ENCODE measurements around the gene SCAI.
"Not testable (repeated sequence)": the region's sequence is repeated elsewhere in the genome, so short reads cannot be mapped to it uniquely, and the experiment has no call there.

SCAI gene

GRCh38 chr9:125049212-125050049 is 93.9 kb downstream of the SCAI start:
- H3K27me3 ChIP-seq (ENCODE audit: control insufficient read depth, insufficient read depth, low read length): no peaks in the 10 kb centered on the region
- H3K9ac ChIP-seq (ENCODE audit: low read depth, low read length): no peak overlapping the region
- no peaks in the 10 kb centered on the region for H3K9me3 ChIP-seq (ENCODE audit: control insufficient read depth, insufficient read depth, low read length)
- no peaks in the 10 kb centered on the region for H3K4me1 ChIP-seq (ENCODE audit: control insufficient read depth, insufficient read depth, low read length)
- no peak overlapping the region for H3K4me3 ChIP-seq (ENCODE audit: low read depth, low read length)
- no peaks in the 10 kb centered on the region for H3K36me3 ChIP-seq (ENCODE audit: control insufficient read depth, insufficient read depth, low read length)

GRCh38 chr9:125043631-125044030 is 99.7 kb downstream of the SCAI start:
- Histone ChIP-seq H3K36me3 (ENCODE audit: control insufficient read depth, insufficient read depth, low read length) (no peaks in the 10 kb centered on the region), H3K4me1 (ENCODE audit: control insufficient read depth, insufficient read depth, low read length) (no peaks in the 10 kb centered on the region), H3K9ac (ENCODE audit: low read depth, low read length) (no peak overlapping the region), H3K4me3 (ENCODE audit: low read depth, low read length) (no peak overlapping the region), H3K27me3 (ENCODE audit: control insufficient read depth, insufficient read depth, low read length) (no peaks in the 10 kb centered on the region), H3K9me3 (ENCODE audit: control insufficient read depth, insufficient read depth, low read length) (no peaks in the 10 kb centered on the region)

- H3K9me3 ChIP-seq (ENCODE audit: control insufficient read depth, insufficient read depth, low read length): no peaks in the 10 kb centered on the region
- H3K9ac ChIP-seq (ENCODE audit: low read depth, low read length): no peak overlapping the region
Measured at GRCh38 chr9:125043148-125043547, 100.2 kb downstream of the SCAI start.

GRCh38 chr9:125038166-125038565 is 105.2 kb downstream of the SCAI start:
- Histone ChIP-seq H3K9ac (ENCODE audit: low read depth, low read length) (no peak overlapping the region), H3K27me3 (ENCODE audit: control insufficient read depth, insufficient read depth, low read length) (no peaks in the 10 kb centered on the region), H3K36me3 (ENCODE audit: control insufficient read depth, insufficient read depth, low read length) (no peaks in the 10 kb centered on the region), H3K9me3 (ENCODE audit: control insufficient read depth, insufficient read depth, low read length) (no peaks in the 10 kb centered on the region), H3K4me3 (ENCODE audit: low read depth, low read length) (no peak overlapping the region), H3K4me1 (ENCODE audit: control insufficient read depth, insufficient read depth, low read length) (no peaks in the 10 kb centered on the region)

More at GRCh38 chr9:125043148-125043547, 100.2 kb downstream of the SCAI start:
- Histone ChIP-seq H3K4me1 (ENCODE audit: control insufficient read depth, insufficient read depth, low read length) (no peaks in the 10 kb centered on the region), H3K27me3 (ENCODE audit: control insufficient read depth, insufficient read depth, low read length) (no peaks in the 10 kb centered on the region), H3K4me3 (ENCODE audit: low read depth, low read length) (no peak overlapping the region), H3K36me3 (ENCODE audit: control insufficient read depth, insufficient read depth, low read length) (no peaks in the 10 kb centered on the region)

- no peak overlapping the region for H3K9ac ChIP-seq (ENCODE audit: low read depth, low read length)
- H3K9me3 ChIP-seq (ENCODE audit: control insufficient read depth, insufficient read depth, low read length): no peaks in the 10 kb centered on the region
- H3K27me3 ChIP-seq (ENCODE audit: control insufficient read depth, insufficient read depth, low read length): no peaks in the 10 kb centered on the region
- H3K4me1 ChIP-seq (ENCODE audit: control insufficient read depth, insufficient read depth, low read length): no peaks in the 10 kb centered on the region
- no peaks in the 10 kb centered on the region for H3K36me3 ChIP-seq (ENCODE audit: control insufficient read depth, insufficient read depth, low read length)
- H3K4me3 ChIP-seq (ENCODE audit: low read depth, low read length): no peak overlapping the region
Measured at GRCh38 chr9:125028041-125028440, 115.3 kb downstream of the SCAI start.

GRCh38 chr9:125024917-125025316 is 118.4 kb downstream of the SCAI start:
- H3K4me1 ChIP-seq (ENCODE audit: control insufficient read depth, insufficient read depth, low read length): no peaks in the 10 kb centered on the region
- no peak overlapping the region for H3K9ac ChIP-seq (ENCODE audit: low read depth, low read length)
- no peaks in the 10 kb centered on the region for H3K9me3 ChIP-seq (ENCODE audit: control insufficient read depth, insufficient read depth, low read length)
- no peak overlapping the region for H3K4me3 ChIP-seq (ENCODE audit: low read depth, low read length)
- H3K27me3 ChIP-seq (ENCODE audit: control insufficient read depth, insufficient read depth, low read length): no peaks in the 10 kb centered on the region
- H3K36me3 ChIP-seq (ENCODE audit: control insufficient read depth, insufficient read depth, low read length): no peaks in the 10 kb centered on the region

- Histone ChIP-seq H3K4me1 (ENCODE audit: control insufficient read depth, insufficient read depth, low read length) (no peaks in the 10 kb centered on the region), H3K4me3 (ENCODE audit: low read depth, low read length) (no peak overlapping the region), H3K9me3 (ENCODE audit: control insufficient read depth, insufficient read depth, low read length) (no peaks in the 10 kb centered on the region), H3K9ac (ENCODE audit: low read depth, low read length) (no peak overlapping the region), H3K36me3 (ENCODE audit: control insufficient read depth, insufficient read depth, low read length) (no peaks in the 10 kb centered on the region), H3K27me3 (ENCODE audit: control insufficient read depth, insufficient read depth, low read length) (no peaks in the 10 kb centered on the region)
Measured at GRCh38 chr9:125021069-125021468, 122.3 kb downstream of the SCAI start.

- H3K9ac ChIP-seq (ENCODE audit: low read depth, low read length); H3K27me3 ChIP-seq (ENCODE audit: control insufficient read depth, insufficient read depth, low read length); H3K4me3 ChIP-seq (ENCODE audit: low read depth, low read length); H3K9me3 ChIP-seq (ENCODE audit: control insufficient read depth, insufficient read depth, low read length); H3K36me3 ChIP-seq (ENCODE audit: control insufficient read depth, insufficient read depth, low read length); H3K4me1 ChIP-seq (ENCODE audit: control insufficient read depth, insufficient read depth, low read length): not testable (repeated sequence)
Measured at GRCh38 chr9:125015655-125016054, 127.7 kb downstream of the SCAI start.

- H3K4me1 ChIP-seq (ENCODE audit: control insufficient read depth, insufficient read depth, low read length); H3K4me3 ChIP-seq (ENCODE audit: low read depth, low read length); H3K9ac ChIP-seq (ENCODE audit: low read depth, low read length); H3K27me3 ChIP-seq (ENCODE audit: control insufficient read depth, insufficient read depth, low read length); H3K9me3 ChIP-seq (ENCODE audit: control insufficient read depth, insufficient read depth, low read length); H3K36me3 ChIP-seq (ENCODE audit: control insufficient read depth, insufficient read depth, low read length): not testable (repeated sequence)
Measured at GRCh38 chr9:125012013-125012412, 131.3 kb downstream of the SCAI start.

GRCh38 chr9:125008599-125008998 is 134.7 kb downstream of the SCAI start:
- no peak overlapping the region for H3K4me3 ChIP-seq (ENCODE audit: low read depth, low read length)

GRCh38 chr9:125003332-125003731 is 140.0 kb downstream of the SCAI start:
- Histone ChIP-seq H3K4me3 (ENCODE audit: low read depth, low read length) (no peak overlapping the region), H3K4me1 (ENCODE audit: control insufficient read depth, insufficient read depth, low read length) (no peaks in the 10 kb centered on the region), H3K9ac (ENCODE audit: low read depth, low read length) (no peak overlapping the region), H3K27me3 (ENCODE audit: control insufficient read depth, insufficient read depth, low read length) (no peaks in the 10 kb centered on the region), H3K9me3 (ENCODE audit: control insufficient read depth, insufficient read depth, low read length) (no peaks in the 10 kb centered on the region), H3K36me3 (ENCODE audit: control insufficient read depth, insufficient read depth, low read length) (no peaks in the 10 kb centered on the region)

More at GRCh38 chr9:125008599-125008998, 134.7 kb downstream of the SCAI start:
- no peaks in the 10 kb centered on the region for H3K4me1 ChIP-seq (ENCODE audit: control insufficient read depth, insufficient read depth, low read length)
- H3K27me3 ChIP-seq (ENCODE audit: control insufficient read depth, insufficient read depth, low read length): no peaks in the 10 kb centered on the region
- H3K9ac ChIP-seq (ENCODE audit: low read depth, low read length): no peak overlapping the region
- H3K36me3 ChIP-seq (ENCODE audit: control insufficient read depth, insufficient read depth, low read length): no peaks in the 10 kb centered on the region
- H3K9me3 ChIP-seq (ENCODE audit: control insufficient read depth, insufficient read depth, low read length): no peaks in the 10 kb centered on the region

GRCh38 chr9:124983698-124984097 is 159.6 kb downstream of the SCAI start:
- no peak overlapping the region for H3K9ac ChIP-seq (ENCODE audit: low read depth, low read length)

More at GRCh38 chr9:124983698-124984097, 159.6 kb downstream of the SCAI start:
- H3K4me1 ChIP-seq (ENCODE audit: control insufficient read depth, insufficient read depth, low read length): no peaks in the 10 kb centered on the region
- no peaks in the 10 kb centered on the region for H3K36me3 ChIP-seq (ENCODE audit: control insufficient read depth, insufficient read depth, low read length)
- no peaks in the 10 kb centered on the region for H3K9me3 ChIP-seq (ENCODE audit: control insufficient read depth, insufficient read depth, low read length)
- H3K4me3 ChIP-seq (ENCODE audit: low read depth, low read length): no peak overlapping the region
- no peaks in the 10 kb centered on the region for H3K27me3 ChIP-seq (ENCODE audit: control insufficient read depth, insufficient read depth, low read length)

All from iPS-15b (cell line).